Memory B cell (primary cell): ENCODE results near the gene SPRR1B.

Experiments used
- ATAC-seq: fragments of 150-1000 bp; cut with Tn5 transposase; 2 replicates; pipeline ENCODE4 v1.10.0; 2021; ENCODE audit warnings: low read depth, mild to moderate bottlenecking, moderate library complexity
- DNase-seq, 2 donors: peaks; one replicate each; pipeline ENCODE4 v3.0.0; 2022; ENCODE audit warnings: low spot score in 2 of 2
- H3K27ac Mint-ChIP-seq: one replicate; pipeline ENCODE4 v1.8.0; 2022; ENCODE audit warnings: mild to moderate bottlenecking, moderate library complexity, mixed read lengths
- H3K27me3 Mint-ChIP-seq: one replicate; pipeline ENCODE4 v1.8.0; 2022; ENCODE audit warnings: mixed read lengths
- H3K36me3 Mint-ChIP-seq: one replicate; pipeline ENCODE4 v1.8.0; 2022; ENCODE audit warnings: mild to moderate bottlenecking, mixed read lengths
- H3K4me1 Mint-ChIP-seq: one replicate; pipeline ENCODE4 v1.8.0; 2022; ENCODE audit warnings: mixed read lengths
- H3K4me3 Mint-ChIP-seq: one replicate; pipeline ENCODE4 v1.8.0; 2022; ENCODE audit warnings: mild to moderate bottlenecking, moderate library complexity, mixed read lengths
- H3K9me3 Mint-ChIP-seq: one replicate; pipeline ENCODE4 v1.8.0; 2022; ENCODE audit warnings: mixed read lengths

The SPRR1B gene

GRCh38 chr1:153058826-153059784 is 28.1 kb downstream of the SPRR1B start:
- Mint-ChIP-seq H3K27me3 (peaks cover 15% of the 10 kb centered on the region), H3K36me3 (no peaks in the 10 kb centered on the region), H3K9me3 (no peaks in the 10 kb centered on the region), H3K27ac (no peak overlapping the region), H3K4me3 (no peak overlapping the region), H3K4me1 (no peaks in the 10 kb centered on the region)
- ATAC-seq, result no peak
- DNase-seq, result no peak

GRCh38 chr1:153070243-153070642 is 39.2 kb downstream of the SPRR1B start:
- DNase-seq (no peak), ATAC-seq (no peak)
- H3K4me3 Mint-ChIP-seq, result no peak overlapping the region
- H3K27ac Mint-ChIP-seq, result no peak overlapping the region
- no peaks in the 10 kb centered on the region for H3K9me3 Mint-ChIP-seq
- no peaks in the 10 kb centered on the region for H3K36me3 Mint-ChIP-seq
- H3K27me3 Mint-ChIP-seq, result peaks cover 4% of the 10 kb centered on the region
- no peaks in the 10 kb centered on the region for H3K4me1 Mint-ChIP-seq

- Mint-ChIP-seq H3K9me3 (no peaks in the 10 kb centered on the region), H3K27me3 (peaks cover 2% of the 10 kb centered on the region), H3K27ac (no peak within 1 kb of the TSS), H3K4me3 (no peak within 1 kb of the TSS), H3K4me1 (no peaks in the 10 kb centered on the region), H3K36me3 (no peaks in the 10 kb centered on the region)
- ATAC-seq, result no peak
- no peak for DNase-seq
Observed at GRCh38 chr1:153071511-153071910, 40.5 kb downstream of the SPRR1B start, which contains the start of gene SPRR2B. Gene SPRR2B (minus strand): TSS chr1:153071611. CDS start chr1:153070839, 772 bp downstream.

GRCh38 chr1:153072806-153073726 is 42.1 kb downstream of the SPRR1B start:
- DNase-seq (no peak), ATAC-seq (no peak)
- Mint-ChIP-seq H3K4me3 (no peak overlapping the region), H3K9me3 (no peaks in the 10 kb centered on the region), H3K4me1 (no peaks in the 10 kb centered on the region), H3K27ac (no peak overlapping the region), H3K27me3 (peaks cover 4% of the 10 kb centered on the region), H3K36me3 (no peaks in the 10 kb centered on the region)

GRCh38 chr1:153081736-153082135 is 50.7 kb downstream of the SPRR1B start:
- H3K27me3 Mint-ChIP-seq, result peaks cover 16% of the 10 kb centered on the region

More at GRCh38 chr1:153081736-153082135, 50.7 kb downstream of the SPRR1B start:
- Mint-ChIP-seq H3K36me3 (no peaks in the 10 kb centered on the region), H3K4me3 (no peak overlapping the region), H3K4me1 (no peaks in the 10 kb centered on the region), H3K9me3 (peaks cover 9% of the 10 kb centered on the region), H3K27ac (no peak overlapping the region)
- no peak for DNase-seq
- ATAC-seq, result no peak
